ENCODE data around the gene HINT3.

- TF ChIP-seq CTCF (IDR thresholded peaks at IDR 0.05) = no peak
- TF ChIP-seq POLR2AphosphoS5 (IDR thresholded peaks at IDR 0.05) = no peak
- TF ChIP-seq POLR2A (IDR thresholded peaks at IDR 0.05) = no peak
These were observed 32.4 kb upstream of the HINT3 start for GRCh38 chr6:125924169-125924568.

All from prostate gland (tissue), 2 donors.